Measurements from ENCODE around the gene ZSCAN31.
"Not testable (repeated sequence)": the region's sequence is repeated elsewhere in the genome, so short reads cannot be mapped to it uniquely, and the experiment has no call there.

Gene ZSCAN31

DNA sequence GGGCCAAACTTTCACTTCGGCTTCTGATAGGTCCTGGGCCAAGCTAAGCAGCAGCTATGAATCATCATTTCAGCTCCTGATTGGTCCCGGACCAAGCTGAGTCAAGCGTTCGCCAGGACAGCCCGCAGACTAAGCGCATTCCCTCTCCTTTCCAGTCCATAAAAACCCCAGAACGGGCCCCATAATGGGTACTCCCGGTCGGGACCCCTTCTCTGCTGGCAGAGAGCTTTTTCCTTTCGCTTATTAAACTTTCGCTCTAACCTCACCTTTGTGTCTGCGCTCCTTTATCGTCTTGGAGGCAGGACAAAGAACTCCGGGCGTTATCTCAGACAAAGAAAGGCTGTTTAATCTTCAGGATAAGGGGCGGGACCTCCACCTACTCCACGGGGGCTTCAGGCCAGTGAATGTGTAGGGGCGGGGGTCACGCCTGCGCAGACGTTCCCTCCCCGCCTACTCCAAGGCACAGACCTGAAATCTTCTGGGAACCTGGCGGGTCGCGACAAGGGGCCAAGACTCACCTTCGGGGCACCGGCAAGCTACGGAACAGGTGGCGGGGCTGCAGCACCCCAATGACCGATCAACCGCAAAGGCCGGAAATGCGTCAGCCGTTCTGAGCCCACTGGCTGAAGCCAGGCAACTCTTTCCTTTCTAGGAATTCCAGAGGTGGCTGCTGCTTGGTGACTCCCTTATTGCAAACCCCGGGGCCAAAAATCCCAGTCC lies at the start of gene ZSCAN31:
Gene ZSCAN31, minus strand, starts transcription at position 585 of the 720 bp plus-strand sequence. CDS start 6,465 bp downstream, outside the sequence.
- peak; percentile 92 for DNase-seq (ENCODE audit: low spot score)

DNA sequence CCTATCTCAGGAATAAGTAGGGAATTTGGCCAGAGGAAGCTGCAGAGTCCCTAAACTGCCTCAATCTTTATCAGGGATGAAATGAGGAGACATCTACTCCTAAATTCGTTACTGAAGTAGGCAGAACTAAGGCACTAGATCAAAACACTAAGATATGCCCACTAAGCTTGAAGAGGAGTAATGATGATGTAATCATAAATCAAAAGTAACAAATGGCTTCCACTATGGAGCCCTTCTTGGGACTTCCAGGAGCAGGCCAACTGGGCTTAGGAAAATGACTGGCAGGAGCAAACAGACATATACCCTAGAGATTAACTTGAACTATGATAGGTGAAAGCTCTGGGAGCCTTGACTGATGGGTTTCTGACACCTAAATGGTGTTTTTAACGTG lies 48.2 kb upstream of the ZSCAN31 start:
- no peak for DNase-seq (ENCODE audit: low spot score)

DNA sequence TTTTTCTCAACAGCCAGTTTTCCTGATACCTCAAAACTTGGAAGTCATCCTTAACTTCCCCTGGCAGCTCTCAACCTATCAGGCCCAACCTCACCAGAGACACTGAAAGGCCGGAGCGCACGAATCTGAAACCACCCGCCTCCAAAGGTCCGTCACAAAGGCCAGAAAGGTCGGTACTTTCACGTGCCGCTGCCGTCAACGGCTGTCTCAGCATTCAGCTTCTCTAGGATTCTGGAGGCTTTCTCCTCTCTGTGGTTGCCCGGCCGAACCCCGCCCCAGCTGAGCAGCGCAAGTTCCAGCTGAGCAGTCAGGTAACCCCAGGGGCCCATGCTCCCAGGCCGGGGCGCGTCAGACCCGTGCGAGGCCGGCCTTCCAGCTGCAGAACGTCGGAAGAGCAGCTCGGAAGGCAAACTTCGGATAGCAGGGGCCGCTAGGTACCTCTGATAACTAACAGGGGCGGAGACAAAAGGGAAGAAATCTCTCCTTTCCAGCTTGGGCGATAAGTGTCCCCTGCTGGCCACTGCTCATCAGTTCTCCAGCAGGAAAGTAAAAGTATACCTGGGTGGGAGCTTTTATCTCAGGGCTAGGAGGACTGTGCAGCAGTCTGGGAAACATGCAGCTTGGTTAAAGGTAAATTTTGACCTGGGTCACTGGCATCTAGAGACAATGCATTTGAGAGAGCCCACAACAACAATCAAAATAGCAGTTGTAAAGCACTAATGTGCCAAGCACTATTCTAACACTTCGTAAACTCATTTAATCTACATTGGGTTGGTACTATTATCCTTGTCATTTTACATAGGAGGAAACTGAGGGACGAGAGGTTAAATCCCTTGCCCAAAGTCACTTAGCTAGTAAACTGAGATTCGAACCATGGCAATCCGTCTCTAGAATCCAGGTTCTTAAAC lies 47.5 kb upstream of the ZSCAN31 start:
- no peak for DNase-seq (ENCODE audit: low spot score)

DNA sequence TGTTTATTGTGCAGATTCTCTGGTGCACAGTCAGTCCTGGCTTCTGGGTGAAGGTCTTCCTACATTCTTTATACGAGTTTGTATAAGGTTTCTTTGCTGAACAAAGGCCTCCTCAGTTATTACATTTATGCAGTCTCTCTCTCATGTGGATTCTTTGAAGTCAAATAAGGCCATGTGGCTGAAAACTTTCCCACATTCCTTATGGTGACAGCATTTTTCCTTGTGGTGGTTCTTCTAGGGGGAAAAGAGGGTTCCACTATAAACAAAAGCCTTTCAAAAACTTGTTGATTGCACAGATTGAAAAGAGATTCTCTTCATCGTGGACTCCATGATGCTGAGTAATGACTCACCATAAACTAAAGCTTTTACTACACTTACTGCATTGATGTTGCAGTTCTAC lies 44.4 kb upstream of the ZSCAN31 start:
- peak; percentile 87 for DNase-seq (ENCODE audit: low spot score)

DNA sequence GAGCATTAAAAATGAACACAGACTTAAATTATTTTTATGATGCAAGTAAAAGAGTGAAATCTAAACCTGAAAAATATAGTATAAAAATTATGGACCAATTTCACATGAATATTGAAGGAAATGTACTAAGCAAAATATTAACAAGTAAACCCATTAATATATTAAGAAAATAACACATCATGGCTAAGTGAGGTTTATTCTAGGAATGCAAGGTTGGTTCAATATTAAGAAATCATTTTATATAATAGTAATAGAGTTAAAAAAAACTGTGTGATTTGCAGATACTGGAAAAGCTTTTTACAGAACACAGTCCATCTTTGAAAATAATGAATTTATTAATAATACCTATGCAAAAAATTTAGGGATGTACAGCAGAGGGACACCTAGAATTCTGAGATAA lies 42.7 kb upstream of the ZSCAN31 start:
- no peak for DNase-seq (ENCODE audit: low spot score)

- no peak for DNase-seq (ENCODE audit: low spot score)
These were observed 41.9 kb upstream of the ZSCAN31 start for GRCh38 chr6:28377879-28378278.

DNA sequence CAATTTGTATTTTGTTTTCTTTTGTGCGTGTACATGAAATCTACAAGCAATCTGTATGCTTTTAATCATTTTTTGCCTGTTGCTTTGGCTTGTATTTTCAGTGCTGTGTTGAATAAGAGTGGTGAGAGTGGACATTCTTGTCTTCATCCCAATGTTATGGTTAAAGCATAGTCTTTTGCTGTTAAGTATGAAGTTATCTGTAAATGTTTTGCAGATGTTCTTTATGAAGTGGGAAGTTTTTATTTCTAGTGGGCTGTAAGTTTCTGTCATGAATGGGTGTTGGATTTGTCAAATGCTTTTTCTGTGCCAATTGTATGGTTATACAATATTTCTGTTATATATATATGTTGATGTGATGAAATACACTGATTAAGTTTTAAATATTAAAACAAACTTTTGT lies 38.0 kb upstream of the ZSCAN31 start:
- DNase-seq (ENCODE audit: low spot score), result no peak

- DNase-seq (ENCODE audit: low spot score), result no peak
These were observed 35.9 kb upstream of the ZSCAN31 start for GRCh38 chr6:28371706-28372451.

GRCh38 chr6:28371280-28371679 lies 35.3 kb upstream of the ZSCAN31 start:
- DNase-seq (ENCODE audit: low spot score), result no peak

GRCh38 chr6:28370440-28370839 lies 34.5 kb upstream of the ZSCAN31 start:
- DNase-seq (ENCODE audit: low spot score), result no peak

GRCh38 chr6:28369463-28369862 lies 33.5 kb upstream of the ZSCAN31 start:
- DNase-seq (ENCODE audit: low spot score), result no peak

GRCh38 chr6:28368522-28368921 lies 32.6 kb upstream of the ZSCAN31 start:
- DNase-seq (ENCODE audit: low spot score), result no peak

DNA sequence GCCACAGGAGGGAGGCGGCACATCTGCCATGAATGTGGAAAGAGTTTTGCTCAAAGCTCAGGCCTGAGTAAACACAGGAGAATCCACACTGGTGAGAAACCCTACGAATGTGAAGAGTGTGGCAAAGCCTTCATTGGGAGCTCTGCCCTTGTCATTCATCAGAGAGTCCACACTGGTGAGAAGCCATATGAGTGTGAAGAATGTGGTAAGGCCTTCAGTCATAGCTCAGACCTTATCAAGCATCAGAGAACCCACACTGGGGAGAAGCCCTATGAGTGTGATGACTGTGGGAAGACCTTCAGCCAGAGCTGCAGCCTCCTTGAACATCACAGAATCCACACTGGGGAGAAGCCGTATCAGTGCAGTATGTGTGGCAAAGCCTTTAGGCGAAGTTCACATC lies 29.6 kb upstream of the ZSCAN31 start:
- not testable (repeated sequence) for DNase-seq (ENCODE audit: low spot score)

DNA sequence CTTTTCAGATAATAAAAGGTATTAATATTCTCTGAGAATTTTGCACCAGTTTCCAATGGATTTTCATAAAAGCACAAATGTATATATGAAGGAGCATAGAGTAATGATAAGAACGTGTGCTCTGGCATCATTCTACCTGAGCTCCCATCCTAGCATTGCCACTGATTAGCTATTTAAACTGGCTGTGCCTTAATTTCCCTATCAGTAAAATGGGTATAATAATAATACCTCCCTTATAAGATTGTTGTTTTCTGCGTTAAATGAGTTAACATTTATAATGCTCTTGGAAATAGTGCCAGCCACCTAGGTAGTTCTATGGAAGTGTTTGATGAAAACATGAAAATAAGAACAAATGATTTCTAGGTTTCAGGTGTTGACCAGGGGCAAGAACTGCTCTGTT lies 25.0 kb upstream of the ZSCAN31 start:
- DNase-seq (ENCODE audit: low spot score), result no peak

GRCh38 chr6:28359562-28359961 lies 23.6 kb upstream of the ZSCAN31 start:
- not testable (repeated sequence) for DNase-seq (ENCODE audit: low spot score)

- DNase-seq (ENCODE audit: low spot score), result no peak
These were observed 21.1 kb upstream of the ZSCAN31 start for GRCh38 chr6:28357036-28357435.

DNA sequence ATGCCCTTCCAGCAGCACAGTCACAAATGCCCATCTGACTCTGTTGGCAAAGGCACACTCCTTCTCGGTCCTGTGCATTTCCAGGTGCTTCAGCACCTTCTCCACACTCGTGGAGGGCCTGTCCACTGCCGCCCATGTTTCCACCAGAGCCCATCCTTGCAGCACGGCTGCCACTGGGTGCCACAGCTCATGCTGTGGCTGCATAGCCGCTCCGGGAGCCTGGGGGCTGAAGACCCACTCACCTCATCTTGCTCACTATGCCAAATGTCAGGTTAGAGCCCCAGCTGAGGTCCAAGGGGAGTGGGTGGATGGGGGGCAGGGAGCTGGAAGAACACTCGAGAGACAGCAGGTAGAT lies 20.7 kb upstream of the ZSCAN31 start:
- no peak for DNase-seq (ENCODE audit: low spot score)

DNA sequence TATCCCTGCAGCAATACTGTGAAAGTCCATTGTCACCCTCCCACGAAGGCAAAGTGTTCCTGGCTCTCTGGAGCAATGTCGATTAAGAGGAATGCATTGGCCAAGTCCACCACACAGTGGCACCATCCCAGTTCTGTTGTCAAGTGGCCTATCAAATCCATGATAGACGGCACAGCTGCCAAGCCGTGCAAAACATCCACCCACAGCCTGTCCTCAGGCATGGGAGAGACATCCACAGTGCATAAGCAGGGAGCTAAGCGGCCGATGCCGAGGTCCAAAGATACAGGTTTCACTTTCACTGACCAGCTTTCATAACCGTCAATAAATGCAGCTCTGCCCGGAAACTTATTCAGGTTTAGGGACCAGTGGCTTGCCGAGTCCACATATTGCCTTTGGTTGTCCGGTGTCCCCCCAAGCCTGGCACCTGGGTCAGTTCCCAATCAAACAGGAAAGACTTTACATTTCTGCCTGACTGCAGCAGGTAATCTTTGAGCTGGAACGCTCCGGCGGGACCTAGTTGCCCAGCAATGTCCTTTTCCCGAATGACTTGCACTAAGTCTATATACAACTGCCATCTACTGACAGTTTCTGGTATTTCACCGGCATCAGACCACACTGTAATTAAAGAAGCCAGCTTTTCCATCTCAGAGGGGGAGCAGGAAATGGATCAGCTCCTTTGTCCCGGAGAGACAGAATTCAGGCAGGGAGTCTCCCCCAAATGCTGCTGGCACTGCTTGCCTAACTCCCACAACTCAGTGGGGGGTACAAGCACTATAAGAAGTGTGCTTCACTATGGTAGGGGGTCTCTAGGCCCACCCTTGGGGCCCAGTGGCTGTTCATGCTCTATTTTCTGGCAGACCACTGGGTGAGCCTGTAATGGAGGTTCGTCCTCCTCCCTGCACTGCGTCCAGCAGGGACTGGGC lies 20.1 kb upstream of the ZSCAN31 start:
- peak; percentile 75 for DNase-seq (ENCODE audit: low spot score)

DNA sequence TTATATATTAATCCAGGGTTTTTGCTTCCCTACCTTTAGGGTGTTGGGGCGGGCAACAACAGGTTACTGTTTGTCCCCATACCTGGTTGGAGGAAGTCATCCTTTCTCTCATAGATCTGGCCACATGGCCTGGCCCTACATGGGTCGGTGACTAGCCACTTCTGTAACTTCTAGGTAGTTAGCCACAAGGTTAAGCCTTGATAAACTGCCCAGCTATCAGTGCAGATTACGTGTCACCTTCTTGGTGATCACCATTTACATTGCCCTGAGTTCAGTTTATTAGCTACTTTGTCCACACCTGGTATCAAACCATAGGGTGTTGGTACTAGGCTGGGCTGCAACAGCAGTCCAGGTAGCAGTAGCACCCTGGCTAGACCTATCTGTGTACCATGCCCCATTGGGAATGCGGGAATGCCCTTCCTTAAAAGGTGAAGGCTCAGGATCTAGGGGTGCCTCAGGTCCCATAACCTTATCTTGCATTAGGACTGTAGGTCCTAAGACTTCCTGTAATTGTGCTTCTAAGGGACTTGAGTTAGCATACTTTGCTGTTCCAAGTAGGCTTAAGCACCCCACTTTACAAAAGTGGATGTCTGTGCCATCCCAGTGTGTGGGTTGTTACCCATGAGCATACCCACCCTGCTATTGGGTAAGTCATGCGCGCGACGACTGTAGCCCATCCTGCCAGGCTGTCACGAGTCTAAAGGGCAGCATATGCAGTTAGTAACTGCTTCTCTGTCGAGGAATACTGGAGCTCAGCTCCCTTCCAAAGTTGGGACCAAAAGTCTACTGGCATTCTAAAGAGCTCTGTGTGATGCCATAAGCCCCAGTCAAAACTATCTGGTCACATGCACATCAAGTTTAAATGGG lies 19.0 kb upstream of the ZSCAN31 start:
- DNase-seq (ENCODE audit: low spot score), result no peak

DNA sequence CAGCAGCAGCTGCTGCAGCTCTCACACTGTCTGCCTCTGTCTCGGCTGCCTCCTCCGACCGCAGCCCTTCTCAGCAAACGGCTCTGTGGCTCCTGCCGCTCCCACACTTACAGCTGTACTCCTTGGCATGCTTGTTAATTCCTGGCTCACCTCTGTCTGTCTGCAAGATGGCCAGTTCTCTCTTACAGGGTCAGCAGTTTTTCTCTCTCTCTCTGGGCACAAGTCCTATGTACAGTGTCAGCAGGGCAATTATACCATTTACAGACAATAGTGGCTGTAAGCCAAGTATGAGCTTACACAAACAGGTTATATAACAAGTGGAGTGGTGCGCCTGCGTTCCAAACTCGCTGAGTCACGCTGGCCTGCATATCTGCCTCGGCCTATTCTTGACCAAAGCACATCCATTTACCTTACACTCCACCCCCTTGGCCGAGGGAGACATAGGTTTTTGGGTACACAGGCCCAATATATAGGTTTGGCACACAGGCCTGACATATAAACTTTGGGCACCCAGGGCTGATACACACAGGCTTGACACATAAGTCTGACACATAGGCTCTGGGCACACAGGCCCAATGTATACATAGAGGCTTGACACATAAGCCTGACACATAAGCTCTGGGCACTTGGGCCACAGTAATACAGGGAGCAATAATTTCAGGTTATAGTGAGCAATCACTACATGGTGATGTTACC lies 18.2 kb upstream of the ZSCAN31 start:
- DNase-seq (ENCODE audit: low spot score), result no peak

Measured in COLO829 (cell line).